Measurements from ENCODE around the gene MOB3A.
"Not testable (repeated sequence)": the region's sequence is repeated elsewhere in the genome, so short reads cannot be mapped to it uniquely, and the experiment has no call there.

MOB3A gene

DNA sequence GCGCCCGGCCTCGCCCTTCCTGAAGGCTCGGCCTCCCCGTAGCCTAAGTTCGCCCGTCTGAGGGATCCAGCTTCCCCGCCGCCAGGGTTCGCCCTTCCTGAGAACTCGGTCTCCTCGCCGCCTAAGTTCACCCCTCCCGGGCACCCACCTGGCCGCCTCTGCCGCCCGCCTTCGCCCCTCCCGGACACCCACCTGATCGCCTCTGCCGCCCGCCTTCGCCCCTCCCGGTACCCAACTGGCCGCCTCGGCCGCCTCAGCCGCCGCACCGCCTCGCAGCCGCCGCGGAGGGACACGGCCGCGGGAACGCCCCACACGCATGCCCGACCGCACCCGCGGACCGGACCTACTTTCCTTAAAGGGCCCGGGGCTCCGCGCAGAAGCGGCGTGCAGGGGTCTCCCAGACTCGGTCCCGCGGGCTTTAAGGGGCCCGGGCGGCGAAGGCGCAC is at the start of gene MOB3A:
Gene MOB3A, minus strand, starts transcription at position 293 of the 446 bp plus-strand sequence. CDS start 17,766 bp downstream, outside the sequence.
- DNase-seq = no peak

DNA sequence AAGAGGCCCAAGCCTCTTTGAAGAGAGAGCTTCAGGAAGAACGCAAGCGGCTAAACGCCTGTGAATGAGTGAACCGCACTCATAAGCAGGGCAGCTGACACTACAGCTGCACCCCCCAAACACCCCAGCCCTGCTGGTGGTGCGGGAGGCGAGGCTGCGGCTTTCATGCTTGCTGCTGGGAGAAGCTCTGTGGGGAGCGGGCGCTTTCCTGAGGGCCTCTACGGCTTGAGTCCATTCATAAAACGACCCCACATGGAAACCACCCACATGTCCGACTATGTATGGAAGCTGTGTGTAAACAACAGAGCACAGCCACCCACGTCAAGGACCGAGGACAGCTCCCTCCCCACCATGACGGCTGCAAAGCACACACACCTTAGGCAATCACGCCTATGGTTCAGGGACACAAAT is 49.7 kb upstream of the MOB3A start:
- no peak for DNase-seq

DNA sequence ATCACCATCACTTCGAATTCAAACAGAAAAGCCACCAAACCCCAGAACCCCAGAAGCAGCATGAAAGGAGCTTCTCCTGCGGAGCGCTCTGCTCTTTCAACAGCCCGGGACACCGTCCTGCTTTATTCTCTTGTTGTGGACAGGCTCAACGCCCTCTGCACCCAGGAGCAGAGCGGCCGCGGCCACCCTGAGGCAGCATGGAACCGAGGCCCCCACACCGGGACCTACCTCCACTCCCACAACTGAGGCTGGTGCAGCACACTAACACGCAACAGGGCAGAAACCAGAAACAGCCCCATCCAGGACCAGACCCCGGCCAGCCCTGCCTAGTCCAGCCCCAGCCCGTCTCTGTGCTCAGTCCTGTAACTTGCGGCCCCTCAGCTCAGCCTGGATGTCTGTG is 48.1 kb upstream of the MOB3A start:
- DNase-seq = no peak

DNA sequence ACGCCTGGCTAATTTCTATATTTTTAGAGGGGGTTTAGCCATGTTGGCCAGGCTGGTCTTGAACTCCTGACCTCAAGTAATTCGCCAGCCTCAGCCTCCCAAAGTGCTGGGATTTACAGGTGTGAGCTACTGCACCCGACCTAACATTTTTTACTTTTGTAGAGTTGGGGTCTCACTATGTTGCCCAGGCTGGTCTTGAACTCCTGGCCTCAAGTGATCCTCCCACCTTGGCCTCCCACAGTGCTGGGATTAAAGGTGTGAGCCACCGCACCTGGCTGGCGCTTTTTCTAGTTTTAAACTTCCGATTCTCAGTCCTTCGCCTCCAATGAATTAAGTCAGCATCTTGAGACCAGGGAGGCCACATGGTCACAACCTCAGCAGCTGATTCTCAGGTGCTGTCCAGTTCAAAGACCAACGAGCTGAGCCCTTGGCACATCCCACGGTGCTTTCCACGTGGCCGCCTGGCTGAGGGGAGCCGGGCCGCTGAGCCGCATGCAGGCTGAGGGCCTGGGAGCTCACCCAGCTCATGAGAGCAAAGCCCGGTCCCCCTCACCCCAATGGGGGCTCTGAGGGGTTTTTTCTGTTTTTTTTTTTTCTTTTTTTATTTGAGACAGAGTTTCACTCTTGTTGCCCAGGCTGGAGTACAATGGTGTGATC is 46.2 kb upstream of the MOB3A start:
- DNase-seq = no peak

DNA sequence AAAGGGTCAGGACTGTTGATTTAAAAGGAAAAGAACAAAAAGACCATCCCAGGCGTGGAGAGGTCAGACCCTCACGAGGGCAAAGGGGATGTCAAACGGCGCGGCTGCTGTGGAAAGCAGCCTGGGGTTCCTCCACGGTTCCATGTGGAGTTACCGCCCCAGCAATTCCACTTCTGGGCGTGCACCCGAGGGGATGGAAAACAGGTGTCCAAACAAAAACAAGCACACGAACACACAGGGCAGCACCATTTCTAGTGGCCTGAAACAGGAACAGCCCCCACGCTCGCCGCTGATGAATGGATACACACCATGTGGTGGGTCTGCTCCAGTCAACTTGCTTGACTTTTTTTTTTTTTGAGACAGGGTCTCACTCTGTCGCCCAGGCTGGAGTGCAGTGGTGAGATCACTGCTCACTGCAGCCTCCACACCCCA is 44.0 kb upstream of the MOB3A start:
- no peak for DNase-seq

DNA sequence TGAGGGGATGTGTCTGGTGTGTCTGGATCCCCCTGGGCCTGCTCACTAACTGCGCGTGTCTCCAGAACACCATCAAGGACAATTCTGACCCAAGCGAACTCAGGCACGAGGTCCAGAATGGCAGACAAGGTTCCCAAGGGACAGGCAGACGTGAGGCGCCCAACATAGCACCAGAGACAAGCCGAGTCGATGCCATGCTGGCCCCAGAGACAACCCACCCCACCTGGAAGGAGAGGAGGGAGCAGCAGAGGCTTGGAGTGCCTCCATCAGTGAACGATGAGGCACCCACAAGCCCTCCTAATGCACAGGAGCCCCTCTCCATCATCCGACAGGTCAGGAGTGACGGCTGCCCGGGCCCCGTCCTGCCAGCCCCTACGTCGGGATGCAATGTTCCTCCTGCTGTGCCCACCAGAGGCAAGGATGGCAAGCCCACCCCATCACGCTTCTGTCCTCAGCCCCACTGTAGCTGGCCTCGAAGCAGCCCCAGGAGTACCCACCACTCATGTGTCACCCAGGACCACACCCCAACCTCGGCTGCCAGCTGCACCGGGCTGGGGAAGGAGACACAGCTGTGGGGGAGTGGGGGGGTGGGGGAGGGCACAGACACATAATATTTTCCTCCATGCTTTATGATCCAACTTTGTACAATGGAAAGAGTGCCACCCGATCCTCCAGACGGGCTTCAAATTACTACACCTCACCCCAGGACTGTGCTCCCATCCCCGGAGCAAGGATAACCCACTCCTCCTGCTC is 43.4 kb upstream of the MOB3A start:
- no peak for DNase-seq

DNA sequence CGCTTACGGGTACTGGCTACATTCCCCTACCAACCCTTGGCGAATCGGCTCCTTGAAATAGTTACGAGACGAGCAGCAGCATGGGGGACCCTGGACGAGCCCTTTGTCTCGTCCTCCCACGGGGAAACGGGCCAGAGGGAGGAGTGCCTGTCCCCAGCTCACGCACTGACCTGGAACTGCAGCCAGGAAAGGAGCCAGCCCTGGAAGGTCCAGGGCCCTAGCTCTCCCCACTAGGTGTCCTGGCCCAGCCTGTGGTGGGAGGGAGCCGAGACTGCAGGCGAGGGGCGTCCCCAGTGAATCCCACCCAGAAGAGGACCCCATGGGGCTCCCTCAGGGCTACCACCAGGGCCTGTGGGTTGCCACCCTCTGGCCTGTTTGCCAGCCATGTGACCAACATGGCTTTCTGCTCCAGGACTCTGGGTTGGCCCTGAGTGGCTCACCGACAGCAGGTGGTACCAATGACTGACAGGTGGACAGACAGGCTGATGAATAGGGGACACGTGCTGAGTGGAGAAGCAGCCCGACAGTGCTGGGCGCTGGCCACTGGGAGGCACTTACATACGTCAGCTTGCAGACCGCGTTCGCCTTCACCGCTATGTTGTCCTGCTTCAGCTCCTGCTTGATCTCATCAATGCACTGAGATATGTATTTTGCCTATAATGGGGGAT is 42.1 kb upstream of the MOB3A start:
- DNase-seq = no peak

DNA sequence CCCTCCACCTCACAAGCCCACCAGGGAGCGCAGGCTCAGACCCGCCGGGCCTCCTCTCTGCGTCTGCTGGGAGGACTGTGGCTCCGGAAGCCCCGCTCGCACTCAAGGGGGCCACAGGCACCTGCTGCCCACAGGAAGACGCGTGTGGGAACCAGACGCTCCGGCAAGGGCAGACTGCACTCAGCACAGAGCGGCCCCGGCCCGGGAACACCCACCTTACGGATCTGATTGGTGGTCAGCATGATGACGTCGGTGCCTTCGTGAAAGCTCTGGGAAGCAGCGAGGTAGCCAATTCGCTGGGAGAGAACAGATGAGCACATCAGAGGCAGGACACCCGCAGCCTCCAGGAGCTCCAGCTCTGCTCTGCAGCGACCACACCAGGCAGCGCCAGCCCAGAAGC is 40.7 kb upstream of the MOB3A start:
- DNase-seq = no peak

DNA sequence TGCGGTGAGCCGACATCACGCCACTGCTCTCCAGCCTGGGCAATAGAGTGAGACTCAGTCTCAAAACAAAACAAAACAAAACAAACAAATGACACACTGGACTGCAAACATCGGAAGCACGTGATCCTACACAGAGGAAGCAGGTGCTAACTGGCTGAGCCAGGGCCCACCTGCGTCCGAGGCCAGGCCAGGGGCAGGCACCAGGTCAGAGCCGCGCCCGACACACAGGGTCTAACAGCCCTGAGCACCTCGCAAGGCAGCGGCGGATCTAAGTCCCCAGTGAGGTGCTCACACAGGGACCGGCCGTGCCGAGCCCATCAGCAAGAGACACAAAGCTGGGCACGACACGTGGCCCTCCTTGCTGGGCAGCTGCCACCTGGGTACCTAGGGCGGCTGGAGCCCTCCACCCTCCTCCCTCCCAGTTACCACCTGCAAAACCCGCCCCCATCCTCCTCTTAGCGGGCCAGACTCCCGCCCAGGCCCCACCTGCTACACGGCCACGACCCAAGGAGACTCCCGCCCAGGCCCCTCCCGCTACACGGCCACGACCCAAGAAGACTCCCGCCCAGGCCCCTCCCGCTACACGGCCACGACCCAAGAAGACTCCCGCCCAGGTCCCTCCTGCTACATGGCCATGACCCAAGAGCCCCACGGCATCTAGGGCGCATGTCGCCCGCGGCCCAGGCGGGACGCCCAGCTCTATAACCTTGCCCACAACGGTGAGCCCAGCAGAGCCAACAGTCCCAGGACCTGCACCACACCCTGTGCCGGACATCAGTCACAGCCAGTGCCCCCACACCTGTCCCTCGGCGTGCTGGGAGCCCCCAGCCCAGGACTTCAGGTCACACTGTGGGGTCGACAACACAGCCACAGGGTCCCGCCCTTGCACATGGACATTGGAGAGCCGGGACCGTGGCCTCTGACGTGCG is 39.6 kb upstream of the MOB3A start:
- DNase-seq = no peak

DNA sequence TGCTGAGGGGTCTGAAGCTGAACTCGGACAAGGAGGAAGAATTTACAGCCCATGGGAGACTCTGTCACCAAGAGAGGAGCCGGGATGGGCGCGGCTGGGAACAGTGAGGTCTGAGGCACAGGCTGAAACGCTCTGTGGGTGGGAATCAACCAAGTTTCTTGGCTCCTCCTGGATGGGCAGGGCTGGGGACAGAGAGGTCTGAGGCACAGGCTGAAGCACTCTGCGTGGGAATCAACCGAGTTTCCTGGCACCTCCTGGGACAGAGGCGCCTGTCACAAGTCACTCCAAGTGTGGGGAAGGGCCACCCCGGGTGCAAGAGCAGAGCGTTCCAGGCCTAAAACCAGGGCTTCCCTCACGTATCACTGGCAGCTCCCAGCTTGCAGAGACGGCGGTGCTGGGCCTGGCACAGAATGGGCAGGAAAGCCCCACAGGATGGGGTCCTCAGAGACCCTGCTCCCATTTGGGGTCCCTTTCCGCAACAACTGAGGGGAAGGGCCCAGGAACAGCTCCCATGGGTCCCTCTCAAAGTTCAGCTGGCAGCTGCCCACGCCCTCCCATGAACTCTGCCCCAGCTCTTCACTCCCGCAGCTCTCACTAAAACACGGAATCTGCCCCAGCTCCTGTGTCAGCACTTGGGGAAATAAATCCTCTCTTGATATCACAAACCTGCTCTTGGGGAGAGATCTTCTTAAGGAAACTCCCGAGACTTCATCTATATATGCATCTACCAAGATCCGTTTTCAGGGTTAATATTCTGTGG is 36.8 kb upstream of the MOB3A start:
- no peak for DNase-seq

DNA sequence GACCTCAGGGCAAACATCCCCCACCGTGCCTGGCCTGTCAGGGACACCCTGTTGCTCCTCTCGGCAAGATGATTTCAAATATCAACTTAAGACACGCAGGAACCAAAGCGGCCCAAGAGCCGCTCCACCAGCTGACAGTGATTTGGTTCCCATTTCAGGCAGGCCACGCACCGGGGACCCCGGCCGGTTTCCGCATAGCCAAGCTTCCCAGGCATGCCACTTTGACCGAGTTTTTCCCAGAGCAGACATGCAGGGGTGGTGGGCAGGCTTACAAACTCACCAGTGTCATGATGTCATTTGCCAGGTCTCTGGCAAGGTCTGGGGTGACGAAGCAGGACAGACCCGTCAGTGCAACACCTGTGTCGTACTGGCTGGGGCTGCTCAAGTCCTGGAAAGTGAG is 36.1 kb upstream of the MOB3A start:
- no peak for DNase-seq

DNA sequence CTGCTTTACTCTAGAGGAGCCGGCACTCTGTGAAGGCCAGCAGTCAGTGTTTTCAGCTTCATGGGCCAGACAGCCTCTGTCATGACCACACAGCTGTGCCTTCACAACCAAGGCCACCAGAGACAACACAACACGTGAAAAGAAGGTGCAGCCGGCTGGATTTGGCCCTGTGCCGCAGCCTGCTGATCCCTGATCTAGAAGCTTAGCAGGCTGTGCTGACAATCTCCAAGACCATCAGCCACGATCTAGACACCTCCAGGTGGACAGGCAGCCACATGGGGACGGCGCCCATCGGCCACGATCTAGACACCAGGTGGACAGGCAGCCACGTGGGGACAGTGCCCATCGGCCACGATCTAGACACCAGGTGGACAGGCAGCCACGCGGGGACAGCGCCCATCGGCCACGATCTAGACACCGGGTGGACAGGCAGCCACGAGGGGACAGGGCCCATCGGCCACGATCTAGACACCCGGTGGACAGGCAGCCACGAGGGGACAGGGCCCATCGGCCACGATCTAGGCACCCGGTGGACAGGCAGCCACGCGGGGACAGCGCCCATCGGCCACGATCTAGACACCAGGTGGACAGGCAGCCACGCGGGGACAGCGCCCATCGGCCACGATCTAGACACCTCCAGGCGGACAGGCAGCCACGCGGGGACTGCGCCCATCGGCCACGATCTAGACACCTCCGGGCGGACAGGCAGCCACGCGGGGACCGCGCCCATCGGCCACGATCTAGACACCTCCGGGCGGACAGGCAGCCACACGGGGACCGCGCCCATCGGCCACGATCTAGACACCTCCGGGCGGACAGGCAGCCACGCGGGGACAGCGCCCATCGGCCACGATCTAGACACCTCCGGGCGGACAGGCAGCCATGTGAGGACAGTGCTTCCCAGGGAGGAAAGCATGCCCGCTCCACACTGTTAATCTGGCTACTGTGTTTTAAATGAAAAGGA is 35.2 kb upstream of the MOB3A start:
- DNase-seq = not testable (repeated sequence)

DNA sequence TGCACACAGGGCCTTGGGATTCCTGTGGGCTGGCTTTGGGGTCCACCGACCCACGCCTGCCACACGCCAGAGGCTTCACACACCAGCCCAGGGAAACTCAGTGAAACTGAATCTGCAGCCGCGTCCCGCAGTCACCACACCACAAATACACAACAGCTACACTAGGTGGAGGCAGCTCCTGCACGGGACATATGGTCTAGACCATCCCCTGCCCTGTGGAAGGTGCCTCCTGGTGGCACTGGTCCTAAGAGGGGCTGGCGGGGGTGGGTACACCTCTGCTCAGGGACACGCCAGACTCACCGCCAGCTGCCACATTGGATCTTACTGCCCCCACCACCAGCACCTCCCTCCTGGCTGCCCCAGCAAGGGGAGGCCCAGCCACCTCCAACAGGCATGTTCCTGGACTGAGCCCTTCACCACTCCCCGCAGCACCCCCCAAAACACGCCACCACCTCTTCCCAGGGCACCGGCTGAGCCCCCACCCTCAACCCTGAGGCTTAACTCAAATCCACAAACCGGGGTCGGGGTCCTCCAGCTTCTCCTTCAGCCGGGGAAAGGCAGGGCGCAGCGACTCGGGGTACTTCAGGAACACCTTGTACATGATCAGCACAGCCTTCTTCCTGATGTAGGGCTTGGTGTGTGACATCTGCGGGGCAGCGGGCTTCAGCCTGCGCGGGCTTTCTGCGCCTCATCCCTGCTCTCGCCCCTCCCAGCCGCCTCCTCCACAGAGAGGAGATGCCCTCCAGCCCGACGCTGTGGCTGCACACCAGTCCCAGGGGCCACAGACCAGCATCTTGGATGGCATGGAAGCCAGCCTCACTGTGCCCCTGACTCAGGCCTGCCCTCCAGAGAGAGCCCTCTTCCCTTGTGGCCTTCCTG is 34.0 kb upstream of the MOB3A start:
- no peak for DNase-seq

DNA sequence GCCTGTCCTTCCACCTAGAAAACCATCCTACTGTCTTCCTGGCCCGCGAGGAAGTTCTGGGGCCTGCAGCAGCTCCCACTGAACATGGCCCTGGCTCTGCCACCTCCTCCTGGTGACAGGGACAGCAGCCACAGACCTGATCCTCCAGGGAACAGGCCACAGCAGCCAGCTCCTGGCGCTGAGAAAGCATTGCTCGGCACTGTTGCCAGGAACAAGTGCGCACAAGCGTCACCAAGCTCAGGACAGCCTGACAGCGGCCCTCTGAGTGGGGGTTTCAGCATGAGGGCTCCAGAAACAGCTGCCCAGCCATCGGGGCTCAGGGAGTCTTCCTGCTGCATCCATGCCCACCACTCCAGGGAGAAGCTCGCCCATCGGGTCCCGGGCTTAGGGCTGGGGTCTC is 33.4 kb upstream of the MOB3A start:
- DNase-seq = no peak

DNA sequence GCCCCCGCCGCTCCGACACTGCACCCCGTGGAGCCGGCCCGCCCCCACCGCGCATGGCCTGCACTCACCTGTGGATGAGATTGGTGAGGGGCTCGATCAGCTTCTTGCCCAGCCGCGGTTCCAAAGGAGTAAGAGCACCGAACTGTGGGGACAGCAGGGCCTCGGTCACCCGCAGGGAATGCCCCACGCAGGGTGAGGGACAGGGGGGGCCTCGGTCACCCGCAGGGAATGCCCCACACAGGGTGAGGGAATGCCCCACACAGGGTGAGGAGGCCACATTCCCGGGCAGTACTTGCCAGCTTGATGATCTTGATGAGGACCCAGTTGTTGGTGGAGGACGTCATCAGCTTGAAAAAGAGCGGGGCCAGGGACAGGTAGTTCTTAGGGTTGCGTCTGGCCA is 32.9 kb upstream of the MOB3A start:
- no peak for DNase-seq

DNA sequence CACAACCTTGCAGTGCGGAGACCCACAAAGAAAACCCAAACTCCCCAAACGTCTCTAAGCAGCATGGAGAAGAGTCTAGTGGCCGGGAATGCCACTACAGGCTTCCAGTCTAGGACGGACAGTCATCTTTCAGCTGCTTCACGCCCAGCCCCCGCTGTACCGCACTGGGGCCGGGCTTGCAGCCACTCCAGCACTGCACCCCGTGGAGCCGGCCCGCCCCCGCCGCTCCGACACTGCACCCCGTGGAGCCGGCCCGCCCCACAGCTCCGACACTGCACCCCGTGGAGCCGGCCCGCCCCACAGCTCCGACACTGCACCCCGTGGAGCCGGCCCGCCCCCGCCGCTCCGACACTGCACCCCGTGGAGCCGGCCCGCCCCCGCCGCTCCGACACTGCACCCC is 32.1 kb upstream of the MOB3A start:
- not testable (repeated sequence) for DNase-seq

DNA sequence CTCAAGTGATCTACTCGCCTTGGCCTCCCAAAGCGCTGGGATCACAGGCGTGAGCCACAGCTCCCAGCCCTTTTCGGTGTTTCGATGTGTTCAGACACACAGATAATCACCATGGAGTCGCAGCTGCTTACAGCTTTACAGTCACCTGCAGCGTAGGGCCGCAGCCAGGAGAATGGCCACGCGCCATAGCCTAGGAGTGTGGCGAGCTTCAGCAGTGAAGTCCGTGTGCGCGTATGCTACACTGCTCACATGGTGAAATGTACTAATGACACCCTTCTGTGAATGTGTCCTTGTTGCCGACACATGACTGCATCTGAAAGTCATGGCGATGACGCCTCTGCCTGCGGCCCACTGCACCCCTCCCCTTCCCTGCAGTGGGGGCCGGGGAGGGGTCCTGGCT is 31.6 kb upstream of the MOB3A start:
- no peak for DNase-seq

DNA sequence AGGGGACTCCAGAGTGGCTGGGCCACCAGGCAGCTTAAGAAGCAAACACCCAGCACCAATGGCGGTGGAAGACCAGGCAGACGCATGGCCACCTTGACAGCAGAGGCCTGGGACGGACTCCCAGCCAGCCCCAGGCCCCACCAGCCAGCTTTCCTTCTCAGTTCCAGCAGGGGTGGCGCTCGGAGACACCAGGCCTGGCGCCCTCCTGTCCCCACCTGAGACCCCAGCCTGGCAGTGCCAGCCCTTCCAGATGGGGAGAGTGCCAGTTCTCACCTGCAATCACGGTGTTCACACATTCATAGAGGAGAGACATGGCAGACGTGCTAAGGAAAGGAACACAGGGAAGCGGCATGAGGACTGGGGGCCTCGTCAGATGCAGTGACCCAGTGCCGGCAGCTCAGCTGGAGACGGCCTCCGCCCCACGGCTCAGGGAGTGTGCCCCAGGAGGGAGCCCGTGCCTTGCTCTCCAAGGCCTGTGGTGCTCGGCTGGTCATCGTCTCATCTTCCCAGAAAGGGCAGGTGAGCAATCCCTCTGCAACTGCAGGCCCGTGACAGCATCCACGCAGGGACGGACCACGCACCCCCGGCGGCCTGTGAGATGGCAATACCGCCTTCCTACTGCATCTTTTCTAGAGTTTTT is 30.9 kb upstream of the MOB3A start:
- DNase-seq = no peak

DNA sequence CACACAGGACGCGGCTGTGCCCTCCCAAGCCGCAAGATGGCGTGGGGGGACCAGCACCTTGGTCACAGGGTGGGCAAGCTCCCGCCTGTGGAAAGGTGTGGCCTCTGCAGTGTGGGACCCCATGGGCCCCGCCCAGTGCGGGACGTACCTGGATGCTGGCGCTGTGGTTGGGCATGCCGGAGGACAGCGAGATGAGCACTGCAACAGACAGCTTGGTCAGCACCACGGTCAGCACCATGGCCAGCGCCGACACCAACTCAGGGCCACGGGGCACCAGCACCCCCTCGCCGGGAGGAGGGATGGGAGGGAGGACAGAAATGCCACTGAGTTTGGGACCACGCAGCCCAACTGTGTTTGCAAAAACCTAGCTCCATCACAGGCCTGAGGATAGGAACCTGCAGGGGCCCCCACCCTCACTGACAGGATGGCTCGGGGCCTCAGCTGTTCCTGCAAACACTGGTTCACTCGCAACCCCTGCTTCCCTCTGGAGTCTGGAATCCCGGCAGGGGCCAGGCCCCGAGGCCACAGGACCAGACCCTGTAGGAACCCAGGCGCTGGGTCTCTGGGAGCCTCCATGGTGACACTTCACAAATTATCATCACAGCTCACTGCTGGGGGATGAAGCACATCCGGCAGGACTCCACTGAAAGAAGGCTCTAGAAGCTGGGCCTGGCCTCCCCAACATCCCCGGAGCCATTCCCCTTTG is 27.7 kb upstream of the MOB3A start:
- no peak for DNase-seq

All from activated CD4-positive, alpha-beta T cell treated with anti-CD3 and anti-CD28 coated beads for 1 hour (primary cell).